ENCODE data around the gene IGFL1.
"Not testable (repeated sequence)": the region's sequence is repeated elsewhere in the genome, so short reads cannot be mapped to it uniquely, and the experiment has no call there.

The IGFL1 gene

GRCh38 chr19:46239193-46240024 lies 9.9 kb downstream of the IGFL1 start:
- DNase-seq (ENCODE audit: low read depth) = no peak
- H3K4me3 ChIP-seq (ENCODE audit: control insufficient read depth, low read depth, low read length) = no peak overlapping the region
- no peak for TF ChIP-seq CTCF (conservative IDR thresholded peaks at IDR 0.05; ENCODE audit: control insufficient read depth, insufficient read depth, low read depth, low read length)

- TF ChIP-seq CTCF (conservative IDR thresholded peaks at IDR 0.05; ENCODE audit: control insufficient read depth, insufficient read depth, low read depth, low read length) = no peak
Observed at GRCh38 chr19:46240693-46241092, 11.2 kb downstream of the IGFL1 start.

GRCh38 chr19:46241626-46242025 lies 12.1 kb downstream of the IGFL1 start:
- DNase-seq (ENCODE audit: low read depth) = no peak
- H3K4me3 ChIP-seq (ENCODE audit: control insufficient read depth, low read depth, low read length) = no peak overlapping the region
- no peak for TF ChIP-seq CTCF (conservative IDR thresholded peaks at IDR 0.05; ENCODE audit: control insufficient read depth, insufficient read depth, low read depth, low read length)

More at GRCh38 chr19:46240693-46241092, 11.2 kb downstream of the IGFL1 start:
- DNase-seq (ENCODE audit: low read depth) = no peak
- no peak overlapping the region for H3K4me3 ChIP-seq (ENCODE audit: control insufficient read depth, low read depth, low read length)

GRCh38 chr19:46243081-46243654 lies 13.6 kb downstream of the IGFL1 start:
- DNase-seq (ENCODE audit: low read depth); H3K4me3 ChIP-seq (ENCODE audit: control insufficient read depth, low read depth, low read length): not testable (repeated sequence)

- TF ChIP-seq CTCF (conservative IDR thresholded peaks at IDR 0.05; ENCODE audit: control insufficient read depth, insufficient read depth, low read depth, low read length) = no peak
- DNase-seq (ENCODE audit: low read depth) = no peak
- no peak overlapping the region for H3K4me3 ChIP-seq (ENCODE audit: control insufficient read depth, low read depth, low read length)
Observed at GRCh38 chr19:46250076-46250735, 20.7 kb downstream of the IGFL1 start.

GRCh38 chr19:46251416-46251815 lies 21.9 kb downstream of the IGFL1 start:
- no peak for TF ChIP-seq CTCF (conservative IDR thresholded peaks at IDR 0.05; ENCODE audit: control insufficient read depth, insufficient read depth, low read depth, low read length)
- DNase-seq (ENCODE audit: low read depth) = no peak
- no peak overlapping the region for H3K4me3 ChIP-seq (ENCODE audit: control insufficient read depth, low read depth, low read length)

- H3K4me3 ChIP-seq (ENCODE audit: control insufficient read depth, low read depth, low read length) = no peak overlapping the region
- no peak for TF ChIP-seq CTCF (conservative IDR thresholded peaks at IDR 0.05; ENCODE audit: control insufficient read depth, insufficient read depth, low read depth, low read length)
- no peak for DNase-seq (ENCODE audit: low read depth)
Observed at GRCh38 chr19:46254776-46255175, 25.2 kb downstream of the IGFL1 start.
